PC-9 (cell line): ENCODE measurements around the gene MAN1A2. TPM values are rescaled to one million over a fixed set of nuclear protein-coding genes. Genes with fewer than 3 reads are reported as not detected.

Experiments used
- BruUV-seq: library from RNA; stranded (reverse); fragments of 400-500 nt; replicated peaks from 2 replicates; lab custom pipeline; 2021; lab: Mats Ljungman, UMichigan
- CTCF ChIA-PET: fragments of 300-600 bp; sonication (Branson Sonifier 250); formaldehyde crosslinking; loops from one replicate; lab custom pipeline; 2022; ENCODE audit warnings: antibody characterized with exemption; lab: Charles Lee
- POLR2A ChIA-PET: fragments of 300-600 bp; sonication (Branson Sonifier 250); formaldehyde crosslinking; loops from one replicate; lab custom pipeline; 2022; ENCODE audit warnings: antibody characterized with exemption; ENCODE audit not compliant: unreplicated experiment; lab: Charles Lee
- DNase-seq, 2 experiments: peaks; one replicate each; pipeline versions ENCODE4 v3.0.0 to v3.0.0-alpha.2; 2015 to 2022; ENCODE audit warnings: mixed read lengths in 1 of 2
- H2AFZ ChIP-seq: fragments of 200-600 bp; sonication (generic); 2 replicates; pipeline ENCODE4 v1.8.1; 2017; ENCODE audit warnings: antibody characterized with exemption
- H3F3A ChIP-seq: fragments of 200-600 bp; sonication (generic); 2 replicates; pipeline ENCODE4 v1.8.1; 2017; ENCODE audit warnings: antibody characterized with exemption, mild to moderate bottlenecking, low read depth; ENCODE audit not compliant: insufficient read depth
- H3K27ac ChIP-seq: fragments of 200-600 bp; sonication (generic); 2 replicates; pipeline ENCODE4 v1.6.1; 2016; ENCODE audit warnings: mixed run types
- H3K27me3 ChIP-seq: fragments of 200-600 bp; sonication (generic); 2 replicates; pipeline ENCODE4 v1.6.1; 2016; ENCODE audit warnings: low read depth, mixed run types; ENCODE audit not compliant: insufficient read depth
- H3K36me3 ChIP-seq: fragments of 200-600 bp; sonication (generic); 2 replicates; pipeline ENCODE4 v1.6.1; 2016; ENCODE audit warnings: low read depth, mixed run types
- H3K4me1 ChIP-seq: fragments of 200-600 bp; sonication (generic); replicated peaks from 2 replicates; pipeline ENCODE4 v1.6.1; 2016; ENCODE audit warnings: mixed run types; ENCODE audit not compliant: insufficient read depth
- H3K4me2 ChIP-seq: fragments of 200-600 bp; sonication (generic); 2 replicates; pipeline ENCODE4 v1.6.1; 2017; ENCODE audit warnings: mixed run types
- H3K4me3 ChIP-seq: fragments of 200-600 bp; sonication (generic); 2 replicates; pipeline ENCODE4 v1.6.1; 2016; ENCODE audit warnings: mixed run types
- H3K79me2 ChIP-seq: fragments of 200-600 bp; sonication (generic); 2 replicates; pipeline ENCODE4 v1.6.1; 2017; ENCODE audit warnings: low read depth, mixed run types
- H3K9me2 ChIP-seq: fragments of 200-600 bp; sonication (generic); 2 replicates; pipeline ENCODE4 v1.8.1; 2017; ENCODE audit warnings: mild to moderate bottlenecking; ENCODE audit not compliant: insufficient read depth
- H3K9me3 ChIP-seq: fragments of 200-600 bp; sonication (generic); 2 replicates; pipeline ENCODE4 v1.8.1; 2016; ENCODE audit warnings: low read depth; ENCODE audit not compliant: insufficient read depth
- H4K20me1 ChIP-seq: fragments of 200-600 bp; sonication (generic); 2 replicates; pipeline ENCODE4 v1.8.1; 2017; ENCODE audit not compliant: insufficient read depth
- EZH2 ChIP-seq: fragments of 200-600 bp; sonication (generic); IDR thresholded peaks from 2 replicates; pipeline ENCODE4 v1.8.0; 2017; ENCODE audit warnings: antibody characterized with exemption, low read depth
- intact Hi-C: fragments of 100-400 bp; cut with micrococcal nuclease; formaldehyde crosslinking; loops from one replicate; pipeline ENCODE4 v1.10.0; 2022; ENCODE audit not compliant: unreplicated experiment
- total RNA-seq: library from RNA; stranded (reverse); gene quantifications from 2 replicates; pipeline ENCODE4 v1.2.3, GENCODE V29; 2021
- TF ChIP-seq, protein P1 (sequence below): fragments of 200-600 bp; sonication (generic); conservative IDR thresholded peaks from 2 replicates; pipeline ENCODE4 v1.6.1; 2017; ENCODE audit warnings: mixed run types, antibody characterized with exemption, mild to moderate bottlenecking, moderate library complexity

Gene MAN1A2
- total RNA-seq, 1 experiment from 2014 or later = 50.3 TPM

DNA sequence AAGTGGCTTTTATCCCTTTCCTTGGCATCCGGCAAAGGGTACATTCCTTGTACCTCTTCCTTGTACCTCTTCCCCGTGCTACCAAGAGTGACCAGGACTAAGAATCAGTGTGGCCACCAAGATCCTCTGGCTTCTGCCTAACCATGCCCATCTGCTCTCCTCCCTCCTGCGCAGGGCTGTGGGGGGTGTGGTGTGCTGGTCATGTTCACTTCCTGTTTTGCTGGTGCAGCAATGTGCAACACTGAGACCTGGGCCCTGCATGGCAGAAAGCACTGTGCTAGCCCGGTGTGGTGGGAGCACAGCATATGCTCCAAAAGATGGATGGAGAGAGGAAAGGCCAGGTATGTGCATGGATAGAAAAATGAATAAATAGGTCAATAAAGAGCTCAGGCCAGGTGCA is 205.3 kb downstream of the MAN1A2 start:
- no peaks in the 10 kb centered on the region for H3K9me2 ChIP-seq
- intact Hi-C loops = no loop called here
- no peaks in the 10 kb centered on the region for H3K36me3 ChIP-seq
- no peak for TF ChIP-seq EZH2
- TF ChIP-seq, protein P1, sequence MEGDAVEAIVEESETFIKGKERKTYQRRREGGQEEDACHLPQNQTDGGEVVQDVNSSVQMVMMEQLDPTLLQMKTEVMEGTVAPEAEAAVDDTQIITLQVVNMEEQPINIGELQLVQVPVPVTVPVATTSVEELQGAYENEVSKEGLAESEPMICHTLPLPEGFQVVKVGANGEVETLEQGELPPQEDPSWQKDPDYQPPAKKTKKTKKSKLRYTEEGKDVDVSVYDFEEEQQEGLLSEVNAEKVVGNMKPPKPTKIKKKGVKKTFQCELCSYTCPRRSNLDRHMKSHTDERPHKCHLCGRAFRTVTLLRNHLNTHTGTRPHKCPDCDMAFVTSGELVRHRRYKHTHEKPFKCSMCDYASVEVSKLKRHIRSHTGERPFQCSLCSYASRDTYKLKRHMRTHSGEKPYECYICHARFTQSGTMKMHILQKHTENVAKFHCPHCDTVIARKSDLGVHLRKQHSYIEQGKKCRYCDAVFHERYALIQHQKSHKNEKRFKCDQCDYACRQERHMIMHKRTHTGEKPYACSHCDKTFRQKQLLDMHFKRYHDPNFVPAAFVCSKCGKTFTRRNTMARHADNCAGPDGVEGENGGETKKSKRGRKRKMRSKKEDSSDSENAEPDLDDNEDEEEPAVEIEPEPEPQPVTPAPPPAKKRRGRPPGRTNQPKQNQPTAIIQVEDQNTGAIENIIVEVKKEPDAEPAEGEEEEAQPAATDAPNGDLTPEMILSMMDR = no peak
- ChIA-PET POLR2A (no interaction called here), CTCF (no interaction called here)
- no peaks in the 10 kb centered on the region for H3K9me3 ChIP-seq
- no peak for DNase-seq
- H3F3A ChIP-seq = peaks cover 32% of the 10 kb centered on the region
- peaks cover 41% of the 10 kb centered on the region for H3K4me1 ChIP-seq
- H2AFZ ChIP-seq = no peak overlapping the region
- no TSS peak for BruUV-seq
- H3K79me2 ChIP-seq = no peaks in the 10 kb centered on the region
- H3K27ac ChIP-seq = peak overlapping the region; percentile 84
- no peak overlapping the region for H3K4me3 ChIP-seq
- H3K4me2 ChIP-seq = peak overlapping the region; percentile 84; the same call in 1 of the 2 replicates
- H4K20me1 ChIP-seq = no peaks in the 10 kb centered on the region
- H3K27me3 ChIP-seq = no peaks in the 10 kb centered on the region

DNA sequence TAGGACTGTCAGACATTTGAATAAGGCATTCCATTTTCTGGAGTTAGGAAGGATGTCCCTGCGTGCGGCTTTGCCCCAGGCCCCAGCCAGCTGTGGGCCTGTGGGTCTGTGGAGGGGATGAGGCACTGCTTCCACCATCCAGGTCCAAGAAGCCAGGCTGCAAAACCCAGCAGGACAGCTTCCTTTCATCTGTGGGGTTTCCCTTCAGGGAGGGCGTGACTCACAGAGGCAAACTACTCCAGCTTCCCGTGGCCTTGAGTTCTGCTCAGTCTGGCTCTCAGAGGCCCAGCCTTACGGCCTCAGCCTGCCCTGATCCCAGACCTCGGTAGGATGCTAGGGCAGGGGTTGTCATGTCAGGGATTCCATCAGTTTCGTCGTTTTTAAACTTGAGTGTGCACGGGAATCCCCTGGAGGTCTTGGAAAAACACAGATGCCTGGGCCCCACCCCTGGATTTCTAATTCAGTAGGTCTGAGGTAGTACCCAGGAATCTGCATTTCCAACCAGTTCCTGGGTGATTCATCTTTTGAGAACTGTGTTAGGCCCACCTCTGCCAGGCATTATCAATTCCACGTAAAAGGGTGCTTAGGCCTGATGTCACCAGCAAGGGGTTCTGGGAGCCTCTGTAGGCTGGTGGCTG is 206.3 kb downstream of the MAN1A2 start:
- TF ChIP-seq, protein P1 = no peak
- no peak for TF ChIP-seq EZH2
- BruUV-seq = no TSS peak
- H3K4me3 ChIP-seq = no peak overlapping the region
- CTCF ChIA-PET = no interaction called here
- H3K9me2 ChIP-seq = no peaks in the 10 kb centered on the region
- no peaks in the 10 kb centered on the region for H3K79me2 ChIP-seq
- no peaks in the 10 kb centered on the region for H4K20me1 ChIP-seq
- no peak overlapping the region for H2AFZ ChIP-seq
- peaks cover 41% of the 10 kb centered on the region for H3K4me1 ChIP-seq
- H3K27me3 ChIP-seq = no peaks in the 10 kb centered on the region
- no peaks in the 10 kb centered on the region for H3K36me3 ChIP-seq
- H3K9me3 ChIP-seq = no peaks in the 10 kb centered on the region
- no peak overlapping the region for H3K27ac ChIP-seq
- H3K4me2 ChIP-seq = no peak overlapping the region
- no peak for DNase-seq
- intact Hi-C loops = no loop called here
- POLR2A ChIA-PET = no interaction called here
- peaks cover 32% of the 10 kb centered on the region for H3F3A ChIP-seq

DNA sequence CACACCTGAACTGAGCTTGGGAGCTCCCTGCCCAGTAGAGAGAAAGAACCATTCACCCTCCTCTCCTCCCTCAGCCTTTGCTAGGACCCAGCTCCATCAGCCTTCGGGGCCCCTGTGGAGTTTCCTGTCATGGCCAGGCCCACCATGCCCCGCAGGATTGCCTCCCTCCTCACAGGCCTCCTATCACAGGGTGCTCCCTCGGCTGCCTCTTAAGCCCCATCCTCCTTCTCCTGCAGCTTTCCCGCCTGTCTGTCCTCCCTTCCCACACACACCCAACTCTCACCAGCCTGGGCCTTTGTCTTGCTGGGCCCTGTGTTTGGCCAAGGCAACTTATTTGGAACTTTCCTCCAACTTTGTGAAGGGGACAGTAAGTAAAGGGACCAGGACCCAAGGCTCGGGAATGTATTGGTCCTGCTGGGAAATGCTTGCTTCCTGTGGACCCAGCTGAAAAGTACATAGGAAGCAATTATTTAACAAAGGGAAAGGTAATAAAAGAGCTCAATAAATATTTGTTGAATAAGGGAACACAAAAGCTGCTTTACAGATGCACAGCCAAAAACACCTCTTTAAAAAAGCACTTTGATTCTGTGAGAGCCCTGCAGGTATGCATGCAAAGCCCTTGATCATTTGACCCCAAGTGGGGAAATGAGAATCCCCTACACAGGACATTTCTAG is 207.0 kb downstream of the MAN1A2 start:
- Histone ChIP-seq H3K4me3 (no peak overlapping the region), H2AFZ (no peak overlapping the region), H3K4me2 (no peak overlapping the region), H3K4me1 (peaks cover 41% of the 10 kb centered on the region), H3K79me2 (no peaks in the 10 kb centered on the region), H3K9me2 (no peaks in the 10 kb centered on the region), H3K36me3 (no peaks in the 10 kb centered on the region), H3F3A (peaks cover 32% of the 10 kb centered on the region), H4K20me1 (no peaks in the 10 kb centered on the region), H3K27ac (no peak overlapping the region), H3K9me3 (no peaks in the 10 kb centered on the region), H3K27me3 (no peaks in the 10 kb centered on the region)
- intact Hi-C loops = no loop called here
- no TSS peak for BruUV-seq
- no peak for DNase-seq
- ChIA-PET POLR2A (no interaction called here), CTCF (no interaction called here)
- no peak for TF ChIP-seq EZH2
- TF ChIP-seq, protein P1 = no peak
